Endodermal cell (in vitro differentiated cells): Measurements from ENCODE around the gene PRDM2. TPM values are rescaled to one million over a fixed set of nuclear protein-coding genes. Genes with fewer than 3 reads are reported as not detected.

Source experiments
- DNase-seq: peaks from one replicate; pipeline ENCODE4 v3.0.0-alpha.2; 2017
- H3K27ac ChIP-seq: 2 replicates; pipeline ENCODE4 v1.5.1; 2013; ENCODE audit warnings: mild to moderate bottlenecking, low read depth, low read length, moderate library complexity
- H3K27me3 ChIP-seq: 2 replicates; pipeline ENCODE4 v1.6.1; 2013; ENCODE audit warnings: mild to moderate bottlenecking, low read length, moderate library complexity; ENCODE audit not compliant: insufficient read depth, control insufficient read depth, poor library complexity, severe bottlenecking
- H3K36me3 ChIP-seq: 2 replicates; pipeline ENCODE4 v1.7.0; 2013; ENCODE audit warnings: mild to moderate bottlenecking, low read length, moderate library complexity; ENCODE audit not compliant: control insufficient read depth, insufficient read depth
- H3K4me1 ChIP-seq: one replicate; pipeline ENCODE4 v1.7.0; 2013; ENCODE audit warnings: low read length; ENCODE audit not compliant: control insufficient read depth, insufficient read depth
- H3K4me3 ChIP-seq: 2 replicates; pipeline ENCODE4 v1.5.1; 2013; ENCODE audit warnings: mild to moderate bottlenecking, low read length, moderate library complexity
- H3K9ac ChIP-seq: 2 replicates; pipeline ENCODE4 v1.6.1; 2013; ENCODE audit warnings: mild to moderate bottlenecking, low read length, moderate library complexity; ENCODE audit not compliant: poor library complexity, severe bottlenecking; ENCODE audit errors: extremely low read depth
- H3K9me3 ChIP-seq: 2 replicates; pipeline ENCODE4 v1.6.1; 2013; ENCODE audit warnings: mild to moderate bottlenecking, low read length, moderate library complexity; ENCODE audit not compliant: control insufficient read depth
- H3K27ac Mint-ChIP-seq: 2 replicates; pipeline ENCODE4 v1.8.0; 2020; ENCODE audit warnings: mixed read lengths
- H3K27me3 Mint-ChIP-seq: 2 replicates; pipeline ENCODE4 v1.8.0; 2021; ENCODE audit warnings: mild to moderate bottlenecking, mixed read lengths; ENCODE audit not compliant: insufficient read depth
- H3K36me3 Mint-ChIP-seq: 2 replicates; pipeline ENCODE4 v1.8.0; 2020; ENCODE audit warnings: low read depth, mixed read lengths
- H3K4me1 Mint-ChIP-seq: 2 replicates; pipeline ENCODE4 v1.8.0; 2020; ENCODE audit warnings: mixed read lengths
- H3K4me3 Mint-ChIP-seq: 2 replicates; pipeline ENCODE4 v1.8.0; 2020; ENCODE audit warnings: mild to moderate bottlenecking, moderate library complexity, mixed read lengths
- H3K9me3 Mint-ChIP-seq: 2 replicates; pipeline ENCODE4 v1.8.0; 2020; ENCODE audit warnings: mild to moderate bottlenecking, mixed read lengths
- CTCF ChIP-seq: fragments of 200-600 bp; sonication (generic); conservative IDR thresholded peaks from 2 replicates; pipeline ENCODE4 v1.5.0; 2021; ENCODE audit warnings: antibody characterized with exemption, mild to moderate bottlenecking
- WGBS, 2 experiments: methylation state at CpG; one replicate each; pipeline versions ENCODE4 v1.1.5 to v1.1.7; 2013; ENCODE audit warnings: missing lambda C conversion rate in 2 of 2, mixed read lengths in 1 of 2; ENCODE audit not compliant: insufficient coverage in 1 of 2, insufficient read length in 1 of 2; 5-methylcytosine and 5-hydroxymethylcytosine counted together
- total RNA-seq, 2 donors: library from RNA; stranded (reverse); fragmentation: NEBNext Ultra II Directional in 1 of 2; extraction: Animal tissue kit (Norgen Biotek cat#: 25700) in 1 of 2; gene quantifications; 2 replicates in 1 of 2; 3 replicates in 1 of 2; pipeline ENCODE4 v1.2.1, GENCODE V29; 2021

PRDM2 gene
- total RNA-seq, 2 donors from 2014 or later = 29.4 to 35.4 TPM

GRCh38 chr1:13820456-13820855 is 120.5 kb downstream of the PRDM2 start:
- no peak for DNase-seq
- Histone ChIP-seq H3K4me1 (no peaks in the 10 kb centered on the region), H3K4me3 (no peak overlapping the region), H3K9me3 (no peaks in the 10 kb centered on the region), H3K27me3 (no peaks in the 10 kb centered on the region), H3K27ac (no peak overlapping the region), H3K36me3 (no peaks in the 10 kb centered on the region), H3K9ac (no peak overlapping the region)
- no peaks in the 10 kb centered on the region for H3K4me1 Mint-ChIP-seq
- no peaks in the 10 kb centered on the region for H3K9me3 Mint-ChIP-seq
- no peak for TF ChIP-seq CTCF
- 80 to 93% methylated on average over 2 to 8 of the region's 8 CpGs for WGBS, 2 experiments
- H3K36me3 Mint-ChIP-seq = peaks cover 8% of the 10 kb centered on the region
- H3K4me3 Mint-ChIP-seq = no peak overlapping the region
- peaks cover 7% of the 10 kb centered on the region for H3K27me3 Mint-ChIP-seq
- H3K27ac Mint-ChIP-seq = no peak overlapping the region

GRCh38 chr1:13823126-13823880 is 123.3 kb downstream of the PRDM2 start:
- Mint-ChIP-seq H3K27ac (no peak overlapping the region), H3K4me3 (no peak overlapping the region), H3K9me3 (no peaks in the 10 kb centered on the region), H3K27me3 (peaks cover 34% of the 10 kb centered on the region), H3K36me3 (peaks cover 11% of the 10 kb centered on the region), H3K4me1 (no peaks in the 10 kb centered on the region)
- no peaks in the 10 kb centered on the region for H3K36me3 ChIP-seq
- no peaks in the 10 kb centered on the region for H3K4me1 ChIP-seq
- no peaks in the 10 kb centered on the region for H3K9me3 ChIP-seq
- DNase-seq = no peak
- H3K27ac ChIP-seq = no peak overlapping the region
- no peak for TF ChIP-seq CTCF
- H3K4me3 ChIP-seq = no peak overlapping the region
- WGBS, 2 experiments = 93 to 95% methylated on average over 17 to 24 of the region's 24 CpGs
- H3K9ac ChIP-seq = no peak overlapping the region
- H3K27me3 ChIP-seq = peaks cover 16% of the 10 kb centered on the region

- Mint-ChIP-seq H3K36me3 (peaks cover 11% of the 10 kb centered on the region), H3K27ac (no peak overlapping the region), H3K9me3 (no peaks in the 10 kb centered on the region), H3K4me3 (no peak overlapping the region), H3K4me1 (peaks cover under 1% of the 10 kb centered on the region), H3K27me3 (peaks cover 39% of the 10 kb centered on the region)
- no peaks in the 10 kb centered on the region for H3K4me1 ChIP-seq
- peaks cover 21% of the 10 kb centered on the region for H3K27me3 ChIP-seq
- DNase-seq = no peak
- WGBS, 2 experiments = 84 to 100% methylated on average over 6 to 11 of the region's 11 CpGs
- no peak overlapping the region for H3K27ac ChIP-seq
- TF ChIP-seq CTCF = no peak
- H3K9me3 ChIP-seq = no peaks in the 10 kb centered on the region
- no peak overlapping the region for H3K4me3 ChIP-seq
- H3K9ac ChIP-seq = no peak overlapping the region
- H3K36me3 ChIP-seq = no peaks in the 10 kb centered on the region
Measured at GRCh38 chr1:13823936-13824335, 123.9 kb downstream of the PRDM2 start.
